H9 (cell line): ENCODE data around the gene C1orf94. TPM values are rescaled to one million over a fixed set of nuclear protein-coding genes. Genes with fewer than 3 reads are reported as not detected.

Source experiments
- DNase-seq: peaks from one replicate; pipeline ENCODE4 v3.0.0-alpha.2; 2017
- H2AFZ ChIP-seq: one replicate; pipeline ENCODE4 v1.6.1; 2013; ENCODE audit warnings: mild to moderate bottlenecking, low read length, control low read depth, moderate library complexity
- H2AK5ac ChIP-seq: 2 replicates; pipeline ENCODE4 v1.6.1; 2013; ENCODE audit warnings: low read length, control low read depth, mixed read lengths; ENCODE audit not compliant: insufficient read length
- H2BK120ac ChIP-seq: one replicate; pipeline ENCODE4 v1.6.1; 2013; ENCODE audit warnings: low read depth, mild to moderate bottlenecking, low read length, control low read depth, inconsistent platforms; ENCODE audit not compliant: poor library complexity, severe bottlenecking
- H2BK12ac ChIP-seq: 2 replicates; pipeline ENCODE4 v1.6.1; 2013; ENCODE audit warnings: low read length, control low read depth, mixed read lengths, low read depth; ENCODE audit not compliant: insufficient read length
- H2BK15ac ChIP-seq: 2 replicates; pipeline ENCODE4 v1.6.1; 2013; ENCODE audit warnings: low read depth, low read length, control low read depth
- H2BK20ac ChIP-seq: one replicate; pipeline ENCODE4 v1.6.1; 2013; ENCODE audit warnings: low read depth, mild to moderate bottlenecking, low read length, control low read depth, inconsistent platforms; ENCODE audit not compliant: poor library complexity, severe bottlenecking
- H2BK5ac ChIP-seq: 2 replicates; pipeline ENCODE4 v1.6.1; 2013; ENCODE audit warnings: low read length, control low read depth, mixed read lengths; ENCODE audit not compliant: insufficient read length
- H3K14ac ChIP-seq: 2 replicates; pipeline ENCODE4 v1.6.1; 2013; ENCODE audit warnings: low read length, control low read depth; ENCODE audit not compliant: insufficient read depth
- H3K18ac ChIP-seq: 2 replicates; pipeline ENCODE4 v1.6.1; 2013; ENCODE audit warnings: low read depth, mild to moderate bottlenecking, mixed read lengths, low read length, control low read depth; ENCODE audit not compliant: insufficient read length
- H3K23ac ChIP-seq: 2 replicates; pipeline ENCODE4 v1.6.1; 2013; ENCODE audit warnings: low read length, control low read depth, mixed read lengths, low read depth; ENCODE audit not compliant: insufficient read length
- H3K23me2 ChIP-seq: 2 replicates; pipeline ENCODE4 v1.6.1; 2013; ENCODE audit warnings: low read depth, mild to moderate bottlenecking, mixed read lengths, low read length, control low read depth; ENCODE audit not compliant: insufficient read length, poor library complexity, severe bottlenecking
- H3K27ac ChIP-seq: 2 replicates; pipeline ENCODE4 v1.5.1; 2013; ENCODE audit warnings: low read length, control low read depth, mixed read lengths, low read depth; ENCODE audit not compliant: insufficient read length
- H3K27me3 ChIP-seq: 2 replicates; pipeline ENCODE4 v1.6.1; 2013; ENCODE audit warnings: low read length, control low read depth, inconsistent platforms; ENCODE audit not compliant: insufficient read depth
- H3K4ac ChIP-seq: 2 replicates; pipeline ENCODE4 v1.6.1; 2013; ENCODE audit warnings: low read depth, mild to moderate bottlenecking, control low read depth, inconsistent platforms, low read length, moderate library complexity
- H3K4me1 ChIP-seq: 2 replicates; pipeline ENCODE4 v1.6.1; 2013; ENCODE audit warnings: low read length, control low read depth, inconsistent platforms; ENCODE audit not compliant: insufficient read depth
- H3K4me2 ChIP-seq: 2 replicates; pipeline ENCODE4 v1.6.1; 2013; ENCODE audit warnings: low read length, control low read depth, mixed read lengths; ENCODE audit not compliant: insufficient read length, insufficient read depth
- H3K56ac ChIP-seq: 2 replicates; pipeline ENCODE4 v1.6.1; 2013; ENCODE audit warnings: low read depth, mild to moderate bottlenecking, mixed read lengths, low read length, control low read depth; ENCODE audit not compliant: insufficient read length
- H3K79me1 ChIP-seq: 2 replicates; pipeline ENCODE4 v1.6.1; 2013; ENCODE audit warnings: low read depth, mild to moderate bottlenecking, moderate library complexity, low read length, control low read depth, inconsistent platforms; ENCODE audit not compliant: insufficient read depth, poor library complexity, severe bottlenecking
- H3K79me2 ChIP-seq: 2 replicates; pipeline ENCODE4 v1.6.1; 2013; ENCODE audit warnings: low read length, control low read depth, inconsistent platforms; ENCODE audit not compliant: insufficient read depth
- H3K9ac ChIP-seq: 2 replicates; pipeline ENCODE4 v1.6.1; 2013; ENCODE audit warnings: low read length, control low read depth, mixed read lengths; ENCODE audit not compliant: insufficient read length; ENCODE audit errors: extremely low read depth
- H3K9me3 ChIP-seq: one replicate; pipeline ENCODE4 v1.6.1; 2013; ENCODE audit warnings: low read depth, low read length, inconsistent platforms; ENCODE audit not compliant: control insufficient read depth
- H3T11ph ChIP-seq: one replicate; pipeline ENCODE4 v1.6.1; 2013; ENCODE audit warnings: mild to moderate bottlenecking, low read length, control low read depth, inconsistent platforms
- H4K20me1 ChIP-seq: one replicate; pipeline ENCODE4 v1.6.1; 2013; ENCODE audit not compliant: control insufficient read depth, insufficient read length, insufficient read depth
- H4K5ac ChIP-seq: 2 replicates; pipeline ENCODE4 v1.6.1; 2013; ENCODE audit warnings: low read depth, mild to moderate bottlenecking, mixed read lengths, low read length, control low read depth; ENCODE audit not compliant: insufficient read length
- H4K8ac ChIP-seq: replicated peaks from 2 replicates; pipeline ENCODE4 v1.6.1; 2013; ENCODE audit warnings: low read length, control low read depth, mixed read lengths, low read depth; ENCODE audit not compliant: insufficient read length
- H4K91ac ChIP-seq: 2 replicates; pipeline ENCODE4 v1.6.1; 2013; ENCODE audit warnings: low read depth, mild to moderate bottlenecking, moderate library complexity, mixed read lengths, low read length, control low read depth; ENCODE audit not compliant: insufficient read length
- H3K27ac Mint-ChIP-seq, 3 experiments: 2 replicates in 2 of 3; 3 replicates in 1 of 3; pipeline ENCODE4 v1.8.0; 2020 to 2021; ENCODE audit warnings: mixed read lengths in 3 of 3, mild to moderate bottlenecking in 1 of 3, moderate library complexity in 1 of 3
- H3K27me3 Mint-ChIP-seq: 2 replicates; pipeline ENCODE4 v1.8.0; 2021; ENCODE audit warnings: low read depth, mild to moderate bottlenecking, moderate library complexity, mixed read lengths
- H3K36me3 Mint-ChIP-seq, 3 experiments: 2 replicates in 2 of 3; 3 replicates in 1 of 3; pipeline ENCODE4 v1.8.0; 2020 to 2021; ENCODE audit warnings: low read depth in 3 of 3, mixed read lengths in 3 of 3; ENCODE audit not compliant: insufficient read depth in 1 of 3
- H3K4me1 Mint-ChIP-seq, 2 experiments: 2 replicates each; pipeline ENCODE4 v1.8.0; 2020; ENCODE audit warnings: mixed read lengths in 2 of 2
- H3K4me3 Mint-ChIP-seq, 2 experiments: 2 replicates in 1 of 2; 3 replicates in 1 of 2; pipeline ENCODE4 v1.8.0; 2020 to 2021; ENCODE audit warnings: mild to moderate bottlenecking in 2 of 2, mixed read lengths in 2 of 2, moderate library complexity in 1 of 2
- H3K9me3 Mint-ChIP-seq, 2 experiments: 2 replicates in 1 of 2; 3 replicates in 1 of 2; pipeline ENCODE4 v1.8.0; 2020; ENCODE audit warnings: mild to moderate bottlenecking in 2 of 2, mixed read lengths in 2 of 2, moderate library complexity in 1 of 2
- WGBS: extraction: QIAGEN DNeasy Blood & Tissue Kit; methylation state at CpG from one replicate; pipeline ENCODE4 v1.1.7; 2013; ENCODE audit warnings: missing lambda C conversion rate, low lambda C conversion rate, mixed read lengths; ENCODE audit not compliant: insufficient read length; ENCODE audit errors: extremely low coverage; 5-methylcytosine and 5-hydroxymethylcytosine counted together
- total RNA-seq: library from RNA; stranded (reverse); gene quantifications from 2 replicates; pipeline ENCODE4 v1.2.1, GENCODE V29; 2021
- TF ChIP-seq, protein P1 (sequence below): fragments of 200-600 bp; sonication (generic); conservative IDR thresholded peaks from 3 replicates; pipeline ENCODE4 v1.8.0; 2021; ENCODE audit warnings: antibody characterized with exemption, mild to moderate bottlenecking

Gene C1orf94
- total RNA-seq, 1 experiment from 2014 or later: 0.98 TPM

DNA sequence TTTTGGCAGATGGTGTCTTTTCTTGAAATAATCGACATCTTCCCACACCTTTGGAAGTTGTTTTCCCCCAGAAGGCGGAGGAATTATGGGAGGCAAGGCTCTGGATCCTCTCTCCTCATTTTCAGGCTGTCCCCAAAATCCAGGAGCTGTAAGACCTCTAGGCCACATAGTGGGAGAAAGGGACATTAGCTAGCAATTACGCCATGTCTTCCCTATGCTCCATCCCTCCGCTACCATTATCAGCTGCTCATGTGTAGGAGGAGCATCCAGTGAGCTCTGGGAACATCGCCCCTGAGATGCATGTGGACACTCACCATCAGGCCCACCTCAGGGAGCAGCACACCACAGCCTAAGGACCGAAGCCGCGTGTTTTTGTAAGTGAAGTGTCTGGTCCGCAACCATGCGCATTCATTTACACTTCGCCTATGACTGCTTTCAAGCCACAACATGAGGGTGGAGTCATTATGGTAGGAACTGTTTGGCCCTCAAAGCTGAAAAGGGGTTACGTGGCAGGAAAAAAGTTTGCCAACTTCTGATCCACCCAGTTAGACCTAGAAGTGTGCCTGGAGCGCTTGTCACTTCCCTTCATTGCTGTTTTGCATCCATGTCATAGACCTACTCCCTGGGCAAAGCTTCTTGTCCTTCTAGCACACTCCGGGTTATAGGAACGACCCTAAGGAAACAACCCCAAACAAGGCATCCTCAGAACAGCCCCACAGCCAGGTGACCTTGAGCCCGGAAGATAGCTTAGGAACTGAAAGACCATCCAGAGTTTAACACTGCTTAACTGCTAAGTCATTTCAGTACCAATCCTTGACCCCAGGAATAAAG, 85.5 kb downstream of the C1orf94 start:
- H3K27me3 ChIP-seq: no peaks in the 10 kb centered on the region
- no peak for DNase-seq
- H4K8ac ChIP-seq: no peak overlapping the region
- no peaks in the 10 kb centered on the region for H4K20me1 ChIP-seq
- no peak overlapping the region; the same call in 1 of the 2 replicates for H3K14ac ChIP-seq
- Mint-ChIP-seq H3K4me1 (peaks cover 7 to 10% of the 10 kb centered on the region in 2 experiments), H3K27ac (no peak overlapping the region; a peak in 1 of 7 replicates), H3K36me3 (no peaks in the 10 kb centered on the region), H3K27me3 (peaks cover 9% of the 10 kb centered on the region), H3K9me3 (no peaks in the 10 kb centered on the region), H3K4me3 (no peak overlapping the region)
- no peak overlapping the region for H4K91ac ChIP-seq
- no peaks in the 10 kb centered on the region for H3K23me2 ChIP-seq
- H2BK15ac ChIP-seq: no peak overlapping the region
- no peak overlapping the region for H3K9ac ChIP-seq
- no peak overlapping the region for H2AK5ac ChIP-seq
- no peak overlapping the region for H2BK5ac ChIP-seq
- no peak overlapping the region for H3K27ac ChIP-seq
- peaks cover 2% of the 10 kb centered on the region; the same call in 1 of the 2 replicates for H3K4me1 ChIP-seq
- no peaks in the 10 kb centered on the region for H3K9me3 ChIP-seq
- no peak overlapping the region for H2BK12ac ChIP-seq
- no peak overlapping the region for H2BK120ac ChIP-seq
- no CpG with 5 or more reads among the region's 16 CpGs for WGBS
- H3K4me2 ChIP-seq: no peak overlapping the region
- H3K56ac ChIP-seq: no peak overlapping the region
- no peak overlapping the region for H4K5ac ChIP-seq
- no peak overlapping the region for H3T11ph ChIP-seq
- H3K79me1 ChIP-seq: no peaks in the 10 kb centered on the region
- no peak overlapping the region for H2AFZ ChIP-seq
- no peak overlapping the region for H3K4ac ChIP-seq
- TF ChIP-seq, protein P1, sequence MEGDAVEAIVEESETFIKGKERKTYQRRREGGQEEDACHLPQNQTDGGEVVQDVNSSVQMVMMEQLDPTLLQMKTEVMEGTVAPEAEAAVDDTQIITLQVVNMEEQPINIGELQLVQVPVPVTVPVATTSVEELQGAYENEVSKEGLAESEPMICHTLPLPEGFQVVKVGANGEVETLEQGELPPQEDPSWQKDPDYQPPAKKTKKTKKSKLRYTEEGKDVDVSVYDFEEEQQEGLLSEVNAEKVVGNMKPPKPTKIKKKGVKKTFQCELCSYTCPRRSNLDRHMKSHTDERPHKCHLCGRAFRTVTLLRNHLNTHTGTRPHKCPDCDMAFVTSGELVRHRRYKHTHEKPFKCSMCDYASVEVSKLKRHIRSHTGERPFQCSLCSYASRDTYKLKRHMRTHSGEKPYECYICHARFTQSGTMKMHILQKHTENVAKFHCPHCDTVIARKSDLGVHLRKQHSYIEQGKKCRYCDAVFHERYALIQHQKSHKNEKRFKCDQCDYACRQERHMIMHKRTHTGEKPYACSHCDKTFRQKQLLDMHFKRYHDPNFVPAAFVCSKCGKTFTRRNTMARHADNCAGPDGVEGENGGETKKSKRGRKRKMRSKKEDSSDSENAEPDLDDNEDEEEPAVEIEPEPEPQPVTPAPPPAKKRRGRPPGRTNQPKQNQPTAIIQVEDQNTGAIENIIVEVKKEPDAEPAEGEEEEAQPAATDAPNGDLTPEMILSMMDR: no peak
- H3K23ac ChIP-seq: no peak overlapping the region
- no peaks in the 10 kb centered on the region for H3K79me2 ChIP-seq
- H2BK20ac ChIP-seq: no peak overlapping the region
- H3K18ac ChIP-seq: no peak overlapping the region
